Uterus (tissue), 2 donors: Measurements from ENCODE around the gene ARFGEF3.

ENCODE experiments used
- POLR2A ChIP-seq, 2 donors: fragments of 450-650 bp; IDR thresholded peaks; one replicate each; pipeline ENCODE4 v1.6.1; 2016; ENCODE audit warnings: antibody characterized with exemption in 2 of 2, mild to moderate bottlenecking in 1 of 2, moderate library complexity in 1 of 2
- TF ChIP-seq, protein P1 (sequence below), 4 experiments: fragments of 200-600 bp in 2 of 4; fragments of 450-650 bp in 2 of 4; sonication (generic) in 2 of 4; IDR thresholded peaks; one replicate each; pipeline ENCODE4 v1.5.1; 2016 to 2019; ENCODE audit warnings: antibody characterized with exemption in 4 of 4, mild to moderate bottlenecking in 2 of 4, moderate library complexity in 1 of 4

DNA sequence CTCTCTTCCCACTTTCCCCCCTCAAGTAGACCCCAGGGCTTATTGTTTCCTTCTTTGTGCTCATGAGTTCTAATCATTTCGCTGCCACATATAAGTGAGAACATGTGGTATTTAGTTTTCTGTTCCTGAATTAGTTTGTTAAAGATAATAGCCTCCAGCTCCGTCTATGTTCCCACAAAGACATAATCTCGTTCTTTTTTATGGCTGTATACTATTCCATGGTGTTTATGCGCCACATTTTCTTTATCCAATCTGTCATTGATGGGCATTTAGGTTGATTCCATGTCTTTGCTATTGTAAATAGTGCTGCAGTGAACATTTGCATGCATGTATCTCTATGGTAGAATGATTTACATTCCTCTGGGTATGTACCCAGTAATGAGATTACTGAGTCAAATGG, 37.6 kb upstream of the ARFGEF3 start:
- TF ChIP-seq, protein P1, sequence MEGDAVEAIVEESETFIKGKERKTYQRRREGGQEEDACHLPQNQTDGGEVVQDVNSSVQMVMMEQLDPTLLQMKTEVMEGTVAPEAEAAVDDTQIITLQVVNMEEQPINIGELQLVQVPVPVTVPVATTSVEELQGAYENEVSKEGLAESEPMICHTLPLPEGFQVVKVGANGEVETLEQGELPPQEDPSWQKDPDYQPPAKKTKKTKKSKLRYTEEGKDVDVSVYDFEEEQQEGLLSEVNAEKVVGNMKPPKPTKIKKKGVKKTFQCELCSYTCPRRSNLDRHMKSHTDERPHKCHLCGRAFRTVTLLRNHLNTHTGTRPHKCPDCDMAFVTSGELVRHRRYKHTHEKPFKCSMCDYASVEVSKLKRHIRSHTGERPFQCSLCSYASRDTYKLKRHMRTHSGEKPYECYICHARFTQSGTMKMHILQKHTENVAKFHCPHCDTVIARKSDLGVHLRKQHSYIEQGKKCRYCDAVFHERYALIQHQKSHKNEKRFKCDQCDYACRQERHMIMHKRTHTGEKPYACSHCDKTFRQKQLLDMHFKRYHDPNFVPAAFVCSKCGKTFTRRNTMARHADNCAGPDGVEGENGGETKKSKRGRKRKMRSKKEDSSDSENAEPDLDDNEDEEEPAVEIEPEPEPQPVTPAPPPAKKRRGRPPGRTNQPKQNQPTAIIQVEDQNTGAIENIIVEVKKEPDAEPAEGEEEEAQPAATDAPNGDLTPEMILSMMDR (IDR thresholded peaks at IDR 0.05), result no peak
- no peak for TF ChIP-seq POLR2A (IDR thresholded peaks at IDR 0.05)
